H9 (cell line): ENCODE measurements around the gene CLK3. TPM values are rescaled to one million over a fixed set of nuclear protein-coding genes. Genes with fewer than 3 reads are reported as not detected.

Experiments used
- DNase-seq: peaks from one replicate; pipeline ENCODE4 v3.0.0-alpha.2; 2017
- H2AFZ ChIP-seq: one replicate; pipeline ENCODE4 v1.6.1; 2013; ENCODE audit warnings: mild to moderate bottlenecking, low read length, control low read depth, moderate library complexity
- H2AK5ac ChIP-seq: 2 replicates; pipeline ENCODE4 v1.6.1; 2013; ENCODE audit warnings: low read length, control low read depth, mixed read lengths; ENCODE audit not compliant: insufficient read length
- H2BK120ac ChIP-seq: one replicate; pipeline ENCODE4 v1.6.1; 2013; ENCODE audit warnings: low read depth, mild to moderate bottlenecking, low read length, control low read depth, inconsistent platforms; ENCODE audit not compliant: poor library complexity, severe bottlenecking
- H2BK12ac ChIP-seq: 2 replicates; pipeline ENCODE4 v1.6.1; 2013; ENCODE audit warnings: low read length, control low read depth, mixed read lengths, low read depth; ENCODE audit not compliant: insufficient read length
- H2BK15ac ChIP-seq: 2 replicates; pipeline ENCODE4 v1.6.1; 2013; ENCODE audit warnings: low read depth, low read length, control low read depth
- H2BK20ac ChIP-seq: one replicate; pipeline ENCODE4 v1.6.1; 2013; ENCODE audit warnings: low read depth, mild to moderate bottlenecking, low read length, control low read depth, inconsistent platforms; ENCODE audit not compliant: poor library complexity, severe bottlenecking
- H2BK5ac ChIP-seq: 2 replicates; pipeline ENCODE4 v1.6.1; 2013; ENCODE audit warnings: low read length, control low read depth, mixed read lengths; ENCODE audit not compliant: insufficient read length
- H3K14ac ChIP-seq: 2 replicates; pipeline ENCODE4 v1.6.1; 2013; ENCODE audit warnings: low read length, control low read depth; ENCODE audit not compliant: insufficient read depth
- H3K18ac ChIP-seq: 2 replicates; pipeline ENCODE4 v1.6.1; 2013; ENCODE audit warnings: low read depth, mild to moderate bottlenecking, mixed read lengths, low read length, control low read depth; ENCODE audit not compliant: insufficient read length
- H3K23ac ChIP-seq: 2 replicates; pipeline ENCODE4 v1.6.1; 2013; ENCODE audit warnings: low read length, control low read depth, mixed read lengths, low read depth; ENCODE audit not compliant: insufficient read length
- H3K23me2 ChIP-seq: 2 replicates; pipeline ENCODE4 v1.6.1; 2013; ENCODE audit warnings: low read depth, mild to moderate bottlenecking, mixed read lengths, low read length, control low read depth; ENCODE audit not compliant: insufficient read length, poor library complexity, severe bottlenecking
- H3K27ac ChIP-seq: 2 replicates; pipeline ENCODE4 v1.5.1; 2013; ENCODE audit warnings: low read length, control low read depth, mixed read lengths, low read depth; ENCODE audit not compliant: insufficient read length
- H3K27me3 ChIP-seq: 2 replicates; pipeline ENCODE4 v1.6.1; 2013; ENCODE audit warnings: low read length, control low read depth, inconsistent platforms; ENCODE audit not compliant: insufficient read depth
- H3K4ac ChIP-seq: 2 replicates; pipeline ENCODE4 v1.6.1; 2013; ENCODE audit warnings: low read depth, mild to moderate bottlenecking, control low read depth, inconsistent platforms, low read length, moderate library complexity
- H3K4me1 ChIP-seq: 2 replicates; pipeline ENCODE4 v1.6.1; 2013; ENCODE audit warnings: low read length, control low read depth, inconsistent platforms; ENCODE audit not compliant: insufficient read depth
- H3K4me2 ChIP-seq: 2 replicates; pipeline ENCODE4 v1.6.1; 2013; ENCODE audit warnings: low read length, control low read depth, mixed read lengths; ENCODE audit not compliant: insufficient read length, insufficient read depth
- H3K56ac ChIP-seq: 2 replicates; pipeline ENCODE4 v1.6.1; 2013; ENCODE audit warnings: low read depth, mild to moderate bottlenecking, mixed read lengths, low read length, control low read depth; ENCODE audit not compliant: insufficient read length
- H3K79me1 ChIP-seq: 2 replicates; pipeline ENCODE4 v1.6.1; 2013; ENCODE audit warnings: low read depth, mild to moderate bottlenecking, moderate library complexity, low read length, control low read depth, inconsistent platforms; ENCODE audit not compliant: insufficient read depth, poor library complexity, severe bottlenecking
- H3K79me2 ChIP-seq: 2 replicates; pipeline ENCODE4 v1.6.1; 2013; ENCODE audit warnings: low read length, control low read depth, inconsistent platforms; ENCODE audit not compliant: insufficient read depth
- H3K9ac ChIP-seq: 2 replicates; pipeline ENCODE4 v1.6.1; 2013; ENCODE audit warnings: low read length, control low read depth, mixed read lengths; ENCODE audit not compliant: insufficient read length; ENCODE audit errors: extremely low read depth
- H3K9me3 ChIP-seq: one replicate; pipeline ENCODE4 v1.6.1; 2013; ENCODE audit warnings: low read depth, low read length, inconsistent platforms; ENCODE audit not compliant: control insufficient read depth
- H3T11ph ChIP-seq: one replicate; pipeline ENCODE4 v1.6.1; 2013; ENCODE audit warnings: mild to moderate bottlenecking, low read length, control low read depth, inconsistent platforms
- H4K20me1 ChIP-seq: one replicate; pipeline ENCODE4 v1.6.1; 2013; ENCODE audit not compliant: control insufficient read depth, insufficient read length, insufficient read depth
- H4K5ac ChIP-seq: 2 replicates; pipeline ENCODE4 v1.6.1; 2013; ENCODE audit warnings: low read depth, mild to moderate bottlenecking, mixed read lengths, low read length, control low read depth; ENCODE audit not compliant: insufficient read length
- H4K8ac ChIP-seq: replicated peaks from 2 replicates; pipeline ENCODE4 v1.6.1; 2013; ENCODE audit warnings: low read length, control low read depth, mixed read lengths, low read depth; ENCODE audit not compliant: insufficient read length
- H4K91ac ChIP-seq: 2 replicates; pipeline ENCODE4 v1.6.1; 2013; ENCODE audit warnings: low read depth, mild to moderate bottlenecking, moderate library complexity, mixed read lengths, low read length, control low read depth; ENCODE audit not compliant: insufficient read length
- H3K27ac Mint-ChIP-seq, 3 experiments: 2 replicates in 2 of 3; 3 replicates in 1 of 3; pipeline ENCODE4 v1.8.0; 2020 to 2021; ENCODE audit warnings: mixed read lengths in 3 of 3, mild to moderate bottlenecking in 1 of 3, moderate library complexity in 1 of 3
- H3K27me3 Mint-ChIP-seq: 2 replicates; pipeline ENCODE4 v1.8.0; 2021; ENCODE audit warnings: low read depth, mild to moderate bottlenecking, moderate library complexity, mixed read lengths
- H3K36me3 Mint-ChIP-seq, 3 experiments: 2 replicates in 2 of 3; 3 replicates in 1 of 3; pipeline ENCODE4 v1.8.0; 2020 to 2021; ENCODE audit warnings: low read depth in 3 of 3, mixed read lengths in 3 of 3; ENCODE audit not compliant: insufficient read depth in 1 of 3
- H3K4me1 Mint-ChIP-seq, 2 experiments: 2 replicates each; pipeline ENCODE4 v1.8.0; 2020; ENCODE audit warnings: mixed read lengths in 2 of 2
- H3K4me3 Mint-ChIP-seq, 2 experiments: 2 replicates in 1 of 2; 3 replicates in 1 of 2; pipeline ENCODE4 v1.8.0; 2020 to 2021; ENCODE audit warnings: mild to moderate bottlenecking in 2 of 2, mixed read lengths in 2 of 2, moderate library complexity in 1 of 2
- H3K9me3 Mint-ChIP-seq, 2 experiments: 2 replicates in 1 of 2; 3 replicates in 1 of 2; pipeline ENCODE4 v1.8.0; 2020; ENCODE audit warnings: mild to moderate bottlenecking in 2 of 2, mixed read lengths in 2 of 2, moderate library complexity in 1 of 2
- CTCF ChIP-seq: fragments of 200-600 bp; sonication (generic); conservative IDR thresholded peaks from 3 replicates; pipeline ENCODE4 v1.8.0; 2021; ENCODE audit warnings: antibody characterized with exemption, mild to moderate bottlenecking
- WGBS: extraction: QIAGEN DNeasy Blood & Tissue Kit; methylation state at CpG from one replicate; pipeline ENCODE4 v1.1.7; 2013; ENCODE audit warnings: missing lambda C conversion rate, low lambda C conversion rate, mixed read lengths; ENCODE audit not compliant: insufficient read length; ENCODE audit errors: extremely low coverage; 5-methylcytosine and 5-hydroxymethylcytosine counted together
- total RNA-seq: library from RNA; stranded (reverse); gene quantifications from 2 replicates; pipeline ENCODE4 v1.2.1, GENCODE V29; 2021

CLK3 gene
- total RNA-seq, 1 experiment from 2014 or later = 40.8 TPM

- H2BK15ac ChIP-seq = no peak overlapping the region
- H3K27me3 Mint-ChIP-seq = peaks cover 25% of the 10 kb centered on the region
- H3K4me1 Mint-ChIP-seq = peaks cover 18% of the 10 kb centered on the region in 2 experiments
- no peak overlapping the region for H3K27ac ChIP-seq
- no peak overlapping the region for H2AK5ac ChIP-seq
- no CpG with 5 or more reads among the region's 2 CpGs for WGBS
- no peaks in the 10 kb centered on the region; a peak in 1 of 7 replicates for H3K36me3 Mint-ChIP-seq
- H2AFZ ChIP-seq = no peak overlapping the region
- no peak overlapping the region for H3T11ph ChIP-seq
- DNase-seq = no peak
- H3K27ac Mint-ChIP-seq = peak overlapping the region in 1 of 3 experiments; percentile 30; a peak in 1 of 7 replicates
- H3K18ac ChIP-seq = no peak overlapping the region
- no peak overlapping the region for H2BK20ac ChIP-seq
- peaks cover 6% of the 10 kb centered on the region for H3K79me1 ChIP-seq
- H2BK120ac ChIP-seq = no peak overlapping the region
- H3K27me3 ChIP-seq = no peaks in the 10 kb centered on the region; the same call in 1 of the 2 replicates
- no peaks in the 10 kb centered on the region for H3K9me3 ChIP-seq
- peak overlapping the region in 1 of 2 experiments; percentile 39; a peak in 2 of 5 replicates for H3K4me3 Mint-ChIP-seq
- no peak overlapping the region for H3K14ac ChIP-seq
- no peak overlapping the region for H3K9ac ChIP-seq
- H3K4me1 ChIP-seq = no peaks in the 10 kb centered on the region
- H3K9me3 Mint-ChIP-seq = no peaks in the 10 kb centered on the region
- no peak overlapping the region for H4K8ac ChIP-seq
- no peak overlapping the region for H3K56ac ChIP-seq
- H4K5ac ChIP-seq = no peak overlapping the region
- H3K4me2 ChIP-seq = no peak overlapping the region
- no peak overlapping the region for H3K4ac ChIP-seq
- no peak overlapping the region for H2BK12ac ChIP-seq
- no peak overlapping the region for H2BK5ac ChIP-seq
- no peak overlapping the region for H4K91ac ChIP-seq
- H3K79me2 ChIP-seq = peaks cover 18% of the 10 kb centered on the region; the same call in 1 of the 2 replicates
- peaks cover 16% of the 10 kb centered on the region for H3K23me2 ChIP-seq
- no peak overlapping the region for H3K23ac ChIP-seq
- no peak for TF ChIP-seq CTCF
- no peaks in the 10 kb centered on the region for H4K20me1 ChIP-seq
These were observed 3.0 kb upstream of the CLK3 start for GRCh38 chr15:74612677-74613076.
